GM18505 (cell line): ENCODE results near the gene PLAA.

ENCODE experiments used
- ATAC-seq: cut with Tn5 transposase; IDR thresholded peaks from one replicate; pipeline ENCODE4 v1.9.1; 2021; ENCODE audit not compliant: unreplicated experiment
- POLR2A ChIP-seq: IDR thresholded peaks from 4 replicates; pipeline ENCODE4 v1.6.1; 2011; ENCODE audit warnings: borderline replicate concordance; ENCODE audit not compliant: insufficient read depth, insufficient read length; ENCODE audit errors: extremely low read depth

Gene PLAA

DNA sequence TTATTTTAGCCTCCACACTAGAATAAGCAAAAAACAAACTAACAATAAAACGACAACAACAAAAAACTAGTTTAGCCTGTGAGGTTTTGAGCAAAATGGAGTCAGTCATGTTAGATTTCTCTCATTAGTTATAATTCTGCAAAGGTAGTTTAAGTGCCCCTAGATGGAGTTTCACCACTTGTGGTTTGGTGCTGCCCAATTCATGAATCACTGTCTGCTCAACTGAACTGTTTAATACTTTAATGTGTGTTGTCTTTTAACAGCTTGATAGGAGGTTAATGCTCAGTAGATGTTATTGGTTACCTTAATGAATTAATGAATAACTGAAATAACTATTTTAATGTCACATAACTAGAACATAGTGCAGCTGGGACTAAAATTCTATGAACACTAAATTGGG lies 3.5 kb upstream of the PLAA start:
- no peak for TF ChIP-seq POLR2A
- no peak for ATAC-seq

GRCh38 chr9:26949637-26950069 lies 2.6 kb upstream of the PLAA start:
- no peak for TF ChIP-seq POLR2A

DNA sequence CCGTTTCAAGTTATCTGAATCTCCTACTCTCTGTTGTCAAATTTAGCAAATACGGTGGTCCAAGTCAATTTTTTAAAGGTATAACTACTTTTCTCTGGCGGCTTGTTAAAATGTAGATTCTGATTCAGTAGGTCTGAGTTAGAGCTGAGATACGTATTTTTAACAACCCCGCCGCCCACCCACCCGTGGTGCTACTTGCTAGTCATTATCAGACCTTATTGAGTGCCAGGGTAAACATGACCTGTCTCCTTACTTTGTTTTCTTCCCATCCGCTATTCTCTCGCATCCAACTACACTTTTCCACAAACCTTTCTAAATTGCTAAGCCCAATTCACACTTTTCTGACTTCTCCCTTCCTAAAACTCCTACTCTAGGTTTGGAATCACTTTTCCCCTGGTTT lies 694 bp upstream of the PLAA start:
- no peak for TF ChIP-seq POLR2A
- no peak for ATAC-seq

More at GRCh38 chr9:26949637-26950069, 2.6 kb upstream of the PLAA start:
- ATAC-seq = no peak

DNA sequence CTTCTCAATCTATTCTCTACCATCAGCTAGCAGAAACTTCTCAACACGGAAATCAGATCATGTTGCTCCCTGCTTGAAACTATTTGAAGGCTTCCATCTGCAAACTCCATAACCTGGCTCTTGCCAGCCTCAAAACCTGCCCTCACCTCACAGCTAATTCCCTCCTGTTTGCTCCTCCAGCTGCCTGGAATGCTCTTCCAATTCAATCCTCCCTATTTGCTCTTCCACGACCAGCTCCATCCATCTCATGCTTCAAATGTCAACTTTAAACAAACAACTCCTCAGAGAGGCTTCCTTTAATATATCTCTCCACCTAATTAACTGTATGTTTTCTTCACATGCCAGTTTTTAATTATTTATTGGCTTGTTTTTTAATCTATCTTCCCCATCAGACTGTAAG lies 1.5 kb downstream of the PLAA start:
- no peak for TF ChIP-seq POLR2A
- no peak for ATAC-seq

- no peak for ATAC-seq
- TF ChIP-seq POLR2A = no peak
Measured at GRCh38 chr9:26940779-26941178, 6.3 kb downstream of the PLAA start.

DNA sequence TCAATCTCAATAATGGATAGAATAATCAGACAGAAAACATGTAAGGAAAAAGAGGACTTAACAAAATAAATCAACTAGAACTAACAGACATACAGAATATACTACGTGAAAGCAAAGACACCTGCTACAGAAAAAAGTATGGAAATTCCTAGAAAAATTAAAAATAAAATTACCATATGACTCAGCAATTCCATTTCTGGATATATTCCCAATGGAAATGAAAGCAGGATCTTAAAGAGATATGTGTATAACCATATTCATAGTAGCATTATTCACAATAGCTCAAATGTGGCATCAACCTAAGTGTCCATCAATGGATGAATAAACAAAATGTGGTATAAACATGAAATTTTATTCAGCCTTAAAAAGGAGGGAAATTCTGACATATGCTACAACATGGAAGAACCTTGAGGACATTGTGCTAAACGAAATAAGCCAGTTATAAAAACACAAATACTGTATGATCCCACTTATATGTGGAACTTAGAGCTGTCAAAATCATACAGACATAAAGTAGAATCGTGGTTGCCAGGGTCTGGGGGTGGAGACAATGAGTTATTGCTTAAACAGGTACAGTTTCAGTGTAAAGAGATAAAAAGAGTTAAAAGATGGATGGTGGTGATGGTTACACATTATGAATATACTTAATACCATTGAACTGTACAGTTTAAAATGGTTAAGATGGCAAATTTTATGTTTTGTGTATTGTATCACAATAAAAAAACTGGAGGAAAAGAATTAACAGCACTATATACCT lies 6.9 kb downstream of the PLAA start:
- TF ChIP-seq POLR2A = no peak
- ATAC-seq = no peak

GRCh38 chr9:26937816-26938371 lies 9.1 kb downstream of the PLAA start:
- no peak for ATAC-seq
- no peak for TF ChIP-seq POLR2A

GRCh38 chr9:26935847-26936246 lies 11.2 kb downstream of the PLAA start:
- ATAC-seq = no peak
- no peak for TF ChIP-seq POLR2A

- TF ChIP-seq POLR2A = no peak
Measured at GRCh38 chr9:26928902-26929495, 18.0 kb downstream of the PLAA start.

GRCh38 chr9:26925609-26926008 lies 21.4 kb downstream of the PLAA start:
- no peak for TF ChIP-seq POLR2A
- ATAC-seq = no peak

More at GRCh38 chr9:26928902-26929495, 18.0 kb downstream of the PLAA start:
- ATAC-seq = no peak

DNA sequence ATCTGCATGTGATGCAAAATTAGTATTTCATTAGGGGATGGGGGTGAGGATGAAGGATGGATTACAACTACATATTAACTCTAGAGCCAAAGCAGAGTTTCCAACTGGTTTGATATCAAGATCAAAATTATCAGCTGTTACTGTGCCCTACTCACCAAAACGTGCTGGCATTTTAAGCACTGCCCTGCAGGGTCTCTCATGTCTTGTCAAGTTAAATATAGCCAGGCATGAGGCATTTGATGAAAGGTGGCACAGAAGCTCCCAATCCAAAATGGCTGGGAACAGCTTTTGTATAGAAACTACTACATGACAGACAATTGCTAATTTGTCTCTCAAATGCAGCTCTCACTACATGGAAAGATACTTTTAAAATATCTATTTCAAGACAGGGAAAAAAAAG lies 27.3 kb downstream of the PLAA start:
- ATAC-seq = no peak
- TF ChIP-seq POLR2A = no peak

- no peak for TF ChIP-seq POLR2A
- no peak for ATAC-seq
Measured at GRCh38 chr9:26913138-26913668, 33.8 kb downstream of the PLAA start.

DNA sequence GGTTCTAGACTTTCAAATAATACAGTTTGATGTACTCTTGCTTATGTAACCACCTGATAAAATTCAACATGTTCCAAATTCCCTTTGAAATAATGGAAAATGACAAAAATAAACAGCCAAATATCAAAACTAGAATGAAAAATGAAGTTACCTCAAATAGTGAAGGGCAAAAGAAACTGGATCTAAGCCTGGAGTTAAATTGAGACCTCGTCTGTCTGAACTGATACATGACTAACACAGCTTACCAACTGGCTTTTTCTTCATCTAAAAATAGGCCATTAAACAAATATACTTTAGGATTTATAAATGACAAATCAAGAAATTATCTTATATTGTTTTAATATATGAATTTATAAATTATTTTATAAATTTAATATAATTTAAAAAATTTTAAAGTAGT lies 42.4 kb downstream of the PLAA start:
- no peak for ATAC-seq
- TF ChIP-seq POLR2A = no peak

- no peak for ATAC-seq
Measured at GRCh38 chr9:26904070-26904469, 43.0 kb downstream of the PLAA start.

DNA sequence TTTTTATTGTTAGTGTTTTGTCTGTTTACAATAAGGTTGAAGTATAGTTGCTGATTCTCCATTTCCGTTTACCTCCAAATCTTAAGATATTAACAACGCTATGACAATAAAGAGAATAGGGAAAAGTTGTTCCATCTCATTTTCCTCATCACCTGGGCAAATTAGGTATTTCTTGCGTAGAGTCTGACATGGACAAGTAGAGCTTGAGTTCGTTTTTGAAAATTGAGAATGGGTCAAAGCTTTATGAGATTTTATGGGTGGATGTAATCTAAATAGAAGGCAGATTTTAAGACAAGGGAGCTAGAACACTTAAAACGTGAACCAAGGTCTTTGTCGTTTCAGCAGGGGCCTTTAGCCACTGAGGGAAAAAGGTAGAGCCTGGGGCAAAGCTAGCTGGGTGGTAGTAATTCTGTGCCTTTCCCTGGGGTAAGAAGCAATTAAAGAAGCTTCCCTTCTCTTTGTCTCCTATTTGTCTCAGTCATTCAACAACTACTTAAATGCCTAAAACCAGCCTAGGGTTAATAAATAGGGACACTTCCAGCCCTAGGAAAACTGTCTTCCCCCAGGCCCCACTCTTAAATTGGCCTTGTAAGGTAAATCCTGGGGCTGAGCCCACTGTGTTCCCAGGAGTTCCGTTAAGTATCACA lies 53.9 kb downstream of the PLAA start:
- no peak for ATAC-seq
- TF ChIP-seq POLR2A = no peak

More at GRCh38 chr9:26904070-26904469, 43.0 kb downstream of the PLAA start:
- no peak for TF ChIP-seq POLR2A
